ENCODE data around the gene FAM193A.
"Not testable (repeated sequence)": the region's sequence is repeated elsewhere in the genome, so short reads cannot be mapped to it uniquely, and the experiment has no call there.

The FAM193A gene

GRCh38 chr4:2576290-2576689 is 39.8 kb downstream of the FAM193A start:
- TF ChIP-seq POLR2A (IDR thresholded peaks at IDR 0.05; ENCODE audit: low read depth, low read length): no peak
- FAIRE-seq (no peak), DNase-seq (ENCODE audit: insufficient read length, low spot score) (no peak)

- FAIRE-seq: no peak
- TF ChIP-seq POLR2A (IDR thresholded peaks at IDR 0.05; ENCODE audit: low read depth, low read length): no peak
Measured at GRCh38 chr4:2578106-2578505, 41.7 kb downstream of the FAM193A start.

DNA sequence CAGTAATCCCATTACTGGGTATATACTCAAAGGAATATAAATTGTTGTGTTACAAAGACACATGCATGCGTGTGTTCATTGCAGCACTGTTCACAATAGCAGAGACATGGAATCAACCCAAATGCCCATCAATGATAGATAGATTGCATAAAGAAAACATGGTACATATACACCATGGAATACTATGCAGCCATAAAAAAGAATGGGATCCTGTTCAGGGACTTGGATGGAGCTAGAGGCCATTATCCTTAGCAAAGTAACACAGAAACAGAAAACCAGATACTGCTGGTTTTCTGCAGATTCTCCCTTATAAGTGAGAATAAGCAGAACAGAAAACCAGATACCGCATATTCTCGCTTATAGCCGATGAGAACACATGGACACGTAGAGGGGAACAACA is 43.5 kb downstream of the FAM193A start:
- DNase-seq (ENCODE audit: insufficient read length, low spot score) (no peak), FAIRE-seq (no peak)
- TF ChIP-seq POLR2A (IDR thresholded peaks at IDR 0.05; ENCODE audit: low read depth, low read length): no peak

More at GRCh38 chr4:2578106-2578505, 41.7 kb downstream of the FAM193A start:
- DNase-seq (ENCODE audit: insufficient read length, low spot score): no peak

DNA sequence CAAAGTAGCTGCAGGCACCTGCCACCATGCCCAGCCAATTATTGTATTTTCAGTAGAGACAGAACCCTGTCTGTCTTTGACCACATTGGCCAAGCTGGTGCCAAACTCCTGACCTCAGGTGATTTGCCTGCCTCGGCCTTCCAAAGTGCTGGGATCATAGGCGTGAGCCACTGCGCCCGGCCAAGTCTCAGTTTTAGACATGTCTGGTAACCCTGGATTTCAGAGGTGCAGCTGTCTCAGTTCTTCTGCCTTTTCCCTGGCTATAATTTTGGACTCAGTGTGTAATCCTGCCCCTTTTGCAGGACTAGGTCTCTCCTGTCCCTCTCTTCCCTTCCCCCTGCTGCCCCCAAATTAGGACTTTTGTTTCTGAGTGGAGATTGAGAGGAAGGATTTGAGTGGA is 46.6 kb downstream of the FAM193A start:
- TF ChIP-seq POLR2A (IDR thresholded peaks at IDR 0.05; ENCODE audit: low read depth, low read length): no peak
- FAIRE-seq (no peak), DNase-seq (ENCODE audit: insufficient read length, low spot score) (no peak)

- FAIRE-seq (no peak), DNase-seq (ENCODE audit: insufficient read length, low spot score) (no peak)
- no peak for TF ChIP-seq POLR2A (IDR thresholded peaks at IDR 0.05; ENCODE audit: low read depth, low read length)
Measured at GRCh38 chr4:2583517-2583916, 47.1 kb downstream of the FAM193A start.

DNA sequence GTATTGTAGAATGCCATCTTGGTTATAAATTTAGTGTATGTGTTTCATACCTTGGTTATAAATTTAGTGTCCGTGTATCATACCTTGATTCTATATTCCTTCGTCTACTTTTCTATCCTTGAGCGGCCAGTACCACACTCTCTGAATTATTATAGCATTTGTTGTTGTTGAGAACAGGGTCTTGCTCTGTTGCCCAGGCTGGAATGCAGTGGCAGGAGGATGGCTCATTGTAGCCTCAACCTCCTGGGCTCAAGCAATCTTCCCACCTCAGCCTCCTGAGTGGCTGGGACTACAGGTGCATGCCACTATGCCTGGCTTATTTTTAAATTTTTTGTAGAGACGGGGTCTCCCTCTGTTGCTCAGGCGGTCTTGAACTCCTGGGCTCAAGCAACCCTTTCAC is 50.1 kb downstream of the FAM193A start:
- TF ChIP-seq POLR2A (IDR thresholded peaks at IDR 0.05; ENCODE audit: low read depth, low read length): no peak
- DNase-seq (ENCODE audit: insufficient read length, low spot score) (no peak), FAIRE-seq (no peak)

GRCh38 chr4:2587213-2587823 is 50.9 kb downstream of the FAM193A start:
- no peak for FAIRE-seq
- no peak for DNase-seq (ENCODE audit: insufficient read length, low spot score)
- TF ChIP-seq POLR2A (IDR thresholded peaks at IDR 0.05; ENCODE audit: low read depth, low read length): no peak

DNA sequence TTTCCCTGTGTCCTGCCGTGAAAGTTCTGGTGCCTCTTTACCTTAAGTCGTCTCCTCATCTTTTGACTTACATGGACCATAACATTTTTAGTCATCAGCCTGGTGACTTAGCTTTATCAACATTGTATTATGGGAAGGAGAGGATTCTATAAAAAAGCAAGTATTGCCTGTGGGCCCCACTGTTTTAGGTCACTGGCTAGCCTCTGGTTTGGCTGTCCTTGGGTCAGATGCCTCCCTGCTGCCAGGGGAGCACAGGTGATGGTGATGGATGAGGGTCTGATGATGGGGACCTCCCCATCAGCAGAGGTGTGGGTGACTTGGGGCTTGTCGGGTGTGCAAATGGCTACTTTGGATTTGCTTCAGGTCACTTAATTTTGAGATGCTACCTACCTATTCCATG is 51.8 kb downstream of the FAM193A start:
- no peak for TF ChIP-seq POLR2A (IDR thresholded peaks at IDR 0.05; ENCODE audit: low read depth, low read length)
- FAIRE-seq (no peak), DNase-seq (ENCODE audit: insufficient read length, low spot score) (no peak)

- DNase-seq (ENCODE audit: insufficient read length, low spot score) (no peak), FAIRE-seq (no peak)
- TF ChIP-seq POLR2A (IDR thresholded peaks at IDR 0.05; ENCODE audit: low read depth, low read length): no peak
Measured at GRCh38 chr4:2591189-2591588, 54.7 kb downstream of the FAM193A start.

DNA sequence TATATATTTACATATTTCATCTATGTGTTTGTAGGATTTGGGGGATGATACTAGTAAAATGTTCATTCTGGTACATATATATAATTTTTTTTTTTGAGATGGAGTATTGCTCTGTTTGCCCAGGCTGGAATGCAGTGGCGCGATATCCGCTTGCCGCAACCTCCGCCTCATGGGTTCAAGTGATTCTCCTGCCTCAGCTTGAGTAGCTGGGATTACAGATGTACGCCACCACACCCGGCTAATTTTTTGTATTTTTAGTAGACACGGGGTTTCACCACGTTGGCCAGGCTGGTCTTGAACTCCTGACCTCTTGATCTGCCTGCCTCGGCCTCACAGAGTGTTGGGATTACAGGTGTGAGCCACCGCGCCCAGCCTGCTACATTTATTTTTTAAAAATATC is 55.6 kb downstream of the FAM193A start:
- FAIRE-seq; DNase-seq (ENCODE audit: insufficient read length, low spot score): not testable (repeated sequence)

DNA sequence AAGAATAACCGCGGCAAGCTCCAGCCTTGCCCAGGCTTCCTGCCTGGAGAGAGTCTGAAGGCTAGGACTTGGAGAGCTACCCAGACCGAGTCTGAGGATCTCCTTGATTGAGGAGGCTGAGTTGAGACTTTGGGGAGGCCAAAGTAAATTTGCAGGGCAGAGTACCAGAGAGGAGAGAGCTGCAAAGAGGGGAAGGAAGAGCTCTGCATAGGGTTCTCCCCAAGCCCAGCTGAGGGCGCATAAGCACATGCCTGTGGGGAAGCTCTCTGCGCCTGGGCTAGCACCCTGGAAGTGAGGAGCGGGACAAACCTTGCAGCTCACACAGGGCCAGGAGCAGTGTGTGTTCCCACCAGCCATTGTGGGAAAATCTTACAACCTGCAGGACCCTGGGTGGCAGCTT is 56.1 kb downstream of the FAM193A start:
- DNase-seq (ENCODE audit: insufficient read length, low spot score): no peak
- no peak for FAIRE-seq
- TF ChIP-seq POLR2A (IDR thresholded peaks at IDR 0.05; ENCODE audit: low read depth, low read length): no peak

- DNase-seq (ENCODE audit: insufficient read length, low spot score) (no peak), FAIRE-seq (no peak)
Measured at GRCh38 chr4:2593003-2593402, 56.6 kb downstream of the FAM193A start.

GRCh38 chr4:2595436-2595835 is 59.0 kb downstream of the FAM193A start:
- FAIRE-seq (no peak), DNase-seq (ENCODE audit: insufficient read length, low spot score) (no peak)
- no peak for TF ChIP-seq POLR2A (IDR thresholded peaks at IDR 0.05; ENCODE audit: low read depth, low read length)

More at GRCh38 chr4:2593003-2593402, 56.6 kb downstream of the FAM193A start:
- TF ChIP-seq POLR2A (IDR thresholded peaks at IDR 0.05; ENCODE audit: low read depth, low read length): no peak

GRCh38 chr4:2595952-2596552 is 59.6 kb downstream of the FAM193A start:
- DNase-seq (ENCODE audit: insufficient read length, low spot score) (no peak), FAIRE-seq (no peak)
- no peak for TF ChIP-seq POLR2A (IDR thresholded peaks at IDR 0.05; ENCODE audit: low read depth, low read length)

DNA sequence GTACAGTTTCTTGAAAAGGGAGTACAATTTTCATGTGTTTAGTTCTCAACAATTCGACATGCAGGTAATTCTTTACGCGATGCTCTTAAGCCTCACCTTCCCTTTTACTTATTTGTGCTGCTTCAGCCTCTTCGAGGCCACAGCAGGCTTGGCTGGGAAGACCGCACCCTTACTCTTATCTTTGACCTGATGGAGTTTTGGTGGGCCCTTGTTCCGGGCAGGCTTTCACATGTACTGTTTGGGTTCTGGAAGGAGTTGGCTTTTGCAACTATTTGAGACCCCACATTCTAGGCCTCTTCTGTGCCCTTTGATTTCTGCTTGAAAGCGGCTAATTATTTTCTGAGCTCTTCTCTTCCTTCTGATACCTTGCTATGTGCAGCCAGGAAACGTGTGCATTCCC is 60.2 kb downstream of the FAM193A start:
- no peak for FAIRE-seq
- no peak for TF ChIP-seq POLR2A (IDR thresholded peaks at IDR 0.05; ENCODE audit: low read depth, low read length)
- DNase-seq (ENCODE audit: insufficient read length, low spot score): no peak

Measured in H54 (cell line).